Progenitor cell of endocrine pancreas (in vitro differentiated cells): ENCODE data around the gene ITGAE. TPM values are rescaled to one million over a fixed set of nuclear protein-coding genes. Genes with fewer than 3 reads are reported as not detected.
A peak's percentile ranks its signal among the peaks of the same experiment; 100 is the strongest.

Experiments used
- DNase-seq: peaks from one replicate; pipeline ENCODE4 v3.0.0; 2021; ENCODE audit warnings: low spot score; ENCODE audit not compliant: unreplicated experiment
- H3K27ac Mint-ChIP-seq: 2 replicates; pipeline ENCODE4 v1.8.0; 2021; ENCODE audit warnings: mild to moderate bottlenecking, moderate library complexity, mixed read lengths
- H3K27me3 Mint-ChIP-seq: 2 replicates; pipeline ENCODE4 v1.8.0; 2021; ENCODE audit warnings: mixed read lengths
- H3K36me3 Mint-ChIP-seq: 2 replicates; pipeline ENCODE4 v1.8.0; 2022; ENCODE audit warnings: mixed read lengths; ENCODE audit not compliant: insufficient read depth
- H3K4me1 Mint-ChIP-seq: 2 replicates; pipeline ENCODE4 v1.8.0; 2021; ENCODE audit warnings: low read depth, mixed read lengths
- H3K4me3 Mint-ChIP-seq: 2 replicates; pipeline ENCODE4 v1.8.0; 2021; ENCODE audit warnings: low read depth, mild to moderate bottlenecking, moderate library complexity, mixed read lengths
- H3K9me3 Mint-ChIP-seq: 2 replicates; pipeline ENCODE4 v1.8.0; 2021; ENCODE audit warnings: low read depth, mixed read lengths
- total RNA-seq: library from RNA; stranded (reverse); gene quantifications from 2 replicates; pipeline ENCODE4 v1.2.1, GENCODE V29; 2021
- TF ChIP-seq, protein P1 (sequence below): fragments of 200-600 bp; sonication (generic); IDR thresholded peaks from one replicate; pipeline ENCODE4 v1.5.0; 2021; ENCODE audit warnings: antibody characterized with exemption, mild to moderate bottlenecking; ENCODE audit not compliant: unreplicated experiment

The ITGAE gene
- total RNA-seq, 1 donor from 2014 or later = 29.0 TPM

DNA sequence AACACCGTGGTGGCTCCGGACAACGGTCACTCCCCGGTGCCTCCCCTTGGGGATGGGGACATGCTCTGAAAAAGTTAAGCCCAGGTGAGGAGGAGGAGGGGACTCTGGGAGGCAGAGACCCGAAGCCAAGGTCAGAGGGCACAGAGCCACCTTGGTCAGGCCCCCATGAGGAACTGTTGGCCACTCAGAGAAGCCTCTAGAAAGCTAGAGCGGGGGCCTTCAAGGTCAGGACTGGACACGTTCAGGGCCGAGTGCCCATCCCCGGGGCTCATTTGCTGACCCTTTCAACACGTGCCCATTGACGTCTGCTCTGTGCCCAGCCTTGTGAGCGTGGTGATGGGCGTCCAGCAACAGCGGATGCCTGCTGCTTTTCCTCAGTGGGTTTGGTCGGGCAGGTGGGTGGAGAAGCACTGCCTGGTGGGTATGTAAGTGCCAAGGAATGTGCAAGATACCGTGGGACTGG is 39.0 kb downstream of the ITGAE start:
- Mint-ChIP-seq H3K27ac (no peak overlapping the region), H3K4me3 (no peak overlapping the region), H3K9me3 (no peaks in the 10 kb centered on the region), H3K27me3 (no peaks in the 10 kb centered on the region), H3K36me3 (no peaks in the 10 kb centered on the region), H3K4me1 (no peaks in the 10 kb centered on the region)
- no peak for DNase-seq
- TF ChIP-seq, protein P1, sequence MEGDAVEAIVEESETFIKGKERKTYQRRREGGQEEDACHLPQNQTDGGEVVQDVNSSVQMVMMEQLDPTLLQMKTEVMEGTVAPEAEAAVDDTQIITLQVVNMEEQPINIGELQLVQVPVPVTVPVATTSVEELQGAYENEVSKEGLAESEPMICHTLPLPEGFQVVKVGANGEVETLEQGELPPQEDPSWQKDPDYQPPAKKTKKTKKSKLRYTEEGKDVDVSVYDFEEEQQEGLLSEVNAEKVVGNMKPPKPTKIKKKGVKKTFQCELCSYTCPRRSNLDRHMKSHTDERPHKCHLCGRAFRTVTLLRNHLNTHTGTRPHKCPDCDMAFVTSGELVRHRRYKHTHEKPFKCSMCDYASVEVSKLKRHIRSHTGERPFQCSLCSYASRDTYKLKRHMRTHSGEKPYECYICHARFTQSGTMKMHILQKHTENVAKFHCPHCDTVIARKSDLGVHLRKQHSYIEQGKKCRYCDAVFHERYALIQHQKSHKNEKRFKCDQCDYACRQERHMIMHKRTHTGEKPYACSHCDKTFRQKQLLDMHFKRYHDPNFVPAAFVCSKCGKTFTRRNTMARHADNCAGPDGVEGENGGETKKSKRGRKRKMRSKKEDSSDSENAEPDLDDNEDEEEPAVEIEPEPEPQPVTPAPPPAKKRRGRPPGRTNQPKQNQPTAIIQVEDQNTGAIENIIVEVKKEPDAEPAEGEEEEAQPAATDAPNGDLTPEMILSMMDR = no peak

- H3K27ac Mint-ChIP-seq = no peak overlapping the region
- H3K9me3 Mint-ChIP-seq = no peaks in the 10 kb centered on the region
- no peaks in the 10 kb centered on the region for H3K4me1 Mint-ChIP-seq
Observed at GRCh38 chr17:3761036-3761917, 39.7 kb downstream of the ITGAE start.

DNA sequence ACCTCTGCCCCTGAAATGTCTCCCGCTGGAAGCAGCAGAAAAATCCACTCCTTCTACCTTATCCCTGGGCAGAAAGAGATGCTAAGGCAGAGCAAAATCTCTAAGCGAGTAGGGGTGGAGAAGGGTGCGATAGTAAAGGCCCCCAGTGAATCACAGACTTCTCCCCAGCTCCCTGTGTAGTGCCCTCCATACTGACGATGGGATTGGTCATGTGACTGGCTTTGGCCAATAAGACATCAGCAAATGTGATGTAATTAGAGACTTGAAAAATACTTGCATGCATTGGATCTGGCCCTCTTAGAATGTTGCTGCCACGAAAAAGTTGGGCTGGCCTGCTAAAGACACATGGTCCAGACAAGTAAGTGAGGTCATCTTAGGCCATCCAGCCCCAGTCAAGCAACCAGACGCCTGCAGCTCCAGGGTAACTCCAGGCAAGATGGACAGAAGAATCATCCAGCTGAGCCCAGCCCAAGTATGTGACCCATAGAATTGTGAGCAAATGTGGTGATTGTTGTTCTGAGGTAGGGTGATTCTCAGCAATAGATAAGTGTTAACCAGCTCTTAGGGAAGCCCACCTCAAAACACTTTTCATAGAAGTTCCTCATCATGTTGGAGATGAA is 41.3 kb downstream of the ITGAE start:
- H3K4me3 Mint-ChIP-seq = no peak overlapping the region
- no peak for DNase-seq
- H3K4me1 Mint-ChIP-seq = peaks cover 2% of the 10 kb centered on the region
- TF ChIP-seq, protein P1 = no peak
- no peaks in the 10 kb centered on the region for H3K27me3 Mint-ChIP-seq
- H3K9me3 Mint-ChIP-seq = no peaks in the 10 kb centered on the region
- no peak overlapping the region for H3K27ac Mint-ChIP-seq
- peaks cover 2% of the 10 kb centered on the region for H3K36me3 Mint-ChIP-seq

More at GRCh38 chr17:3761036-3761917, 39.7 kb downstream of the ITGAE start:
- TF ChIP-seq, protein P1 = no peak
- Mint-ChIP-seq H3K27me3 (no peaks in the 10 kb centered on the region), H3K4me3 (no peak overlapping the region), H3K36me3 (no peaks in the 10 kb centered on the region)
- no peak for DNase-seq

- Mint-ChIP-seq H3K27me3 (no peaks in the 10 kb centered on the region), H3K4me3 (peak overlapping the region; percentile 74), H3K9me3 (no peaks in the 10 kb centered on the region), H3K36me3 (peaks cover 2% of the 10 kb centered on the region), H3K27ac (peak overlapping the region; percentile 91), H3K4me1 (peaks cover 6% of the 10 kb centered on the region)
- TF ChIP-seq, protein P1 = no peak
- no peak for DNase-seq
Observed at GRCh38 chr17:3755335-3756030, 45.5 kb downstream of the ITGAE start.
